ENCODE data around the gene ALK.

GRCh38 chr2:29821591-29821990 lies 99.8 kb downstream of the ALK start:
- TF ChIP-seq, protein P1, sequence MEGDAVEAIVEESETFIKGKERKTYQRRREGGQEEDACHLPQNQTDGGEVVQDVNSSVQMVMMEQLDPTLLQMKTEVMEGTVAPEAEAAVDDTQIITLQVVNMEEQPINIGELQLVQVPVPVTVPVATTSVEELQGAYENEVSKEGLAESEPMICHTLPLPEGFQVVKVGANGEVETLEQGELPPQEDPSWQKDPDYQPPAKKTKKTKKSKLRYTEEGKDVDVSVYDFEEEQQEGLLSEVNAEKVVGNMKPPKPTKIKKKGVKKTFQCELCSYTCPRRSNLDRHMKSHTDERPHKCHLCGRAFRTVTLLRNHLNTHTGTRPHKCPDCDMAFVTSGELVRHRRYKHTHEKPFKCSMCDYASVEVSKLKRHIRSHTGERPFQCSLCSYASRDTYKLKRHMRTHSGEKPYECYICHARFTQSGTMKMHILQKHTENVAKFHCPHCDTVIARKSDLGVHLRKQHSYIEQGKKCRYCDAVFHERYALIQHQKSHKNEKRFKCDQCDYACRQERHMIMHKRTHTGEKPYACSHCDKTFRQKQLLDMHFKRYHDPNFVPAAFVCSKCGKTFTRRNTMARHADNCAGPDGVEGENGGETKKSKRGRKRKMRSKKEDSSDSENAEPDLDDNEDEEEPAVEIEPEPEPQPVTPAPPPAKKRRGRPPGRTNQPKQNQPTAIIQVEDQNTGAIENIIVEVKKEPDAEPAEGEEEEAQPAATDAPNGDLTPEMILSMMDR (IDR thresholded peaks at IDR 0.05), result no peak
- TF ChIP-seq POLR2A (IDR thresholded peaks at IDR 0.05; ENCODE audit: low read depth), result no peak
- no peak for TF ChIP-seq POLR2AphosphoS5 (IDR thresholded peaks at IDR 0.05)
- no peak for TF ChIP-seq EP300 (IDR thresholded peaks at IDR 0.05)

Measured in esophagus muscularis mucosa (tissue), 4 donors.